Fibroblast of skin of right quadriceps (primary cell): ENCODE results near the gene GPATCH2L.

ENCODE experiments used
- DNase-seq: peaks from one replicate; pipeline ENCODE4 v3.0.0-alpha.2; 2013

The GPATCH2L gene

DNA sequence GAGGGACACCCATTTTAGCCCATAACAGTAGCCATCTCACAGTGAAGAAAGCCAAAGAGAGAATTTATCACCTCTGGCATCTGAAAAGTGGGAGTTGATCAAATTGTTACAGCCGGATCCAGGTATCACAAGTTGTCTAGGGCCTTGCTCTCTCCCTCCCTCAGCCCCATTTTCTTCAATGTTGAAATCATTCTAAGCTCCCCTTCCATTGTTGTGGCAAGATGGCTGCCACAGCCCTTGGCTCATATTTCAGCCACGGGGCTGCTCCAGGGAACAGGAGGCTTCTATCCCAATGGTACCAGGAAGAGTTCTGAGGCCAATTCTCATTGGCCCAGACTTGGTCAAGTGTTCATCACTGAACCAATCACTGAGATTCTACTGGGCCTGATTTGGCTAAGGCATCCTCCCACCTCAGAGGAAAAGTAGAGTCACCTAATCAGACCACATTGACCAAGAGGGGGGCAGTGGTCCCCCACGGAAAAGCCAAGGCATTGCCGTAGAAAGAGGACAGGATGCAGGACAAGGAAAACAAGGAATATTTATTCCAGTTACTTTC, 106.2 kb downstream of the GPATCH2L start:
- no peak for DNase-seq

DNA sequence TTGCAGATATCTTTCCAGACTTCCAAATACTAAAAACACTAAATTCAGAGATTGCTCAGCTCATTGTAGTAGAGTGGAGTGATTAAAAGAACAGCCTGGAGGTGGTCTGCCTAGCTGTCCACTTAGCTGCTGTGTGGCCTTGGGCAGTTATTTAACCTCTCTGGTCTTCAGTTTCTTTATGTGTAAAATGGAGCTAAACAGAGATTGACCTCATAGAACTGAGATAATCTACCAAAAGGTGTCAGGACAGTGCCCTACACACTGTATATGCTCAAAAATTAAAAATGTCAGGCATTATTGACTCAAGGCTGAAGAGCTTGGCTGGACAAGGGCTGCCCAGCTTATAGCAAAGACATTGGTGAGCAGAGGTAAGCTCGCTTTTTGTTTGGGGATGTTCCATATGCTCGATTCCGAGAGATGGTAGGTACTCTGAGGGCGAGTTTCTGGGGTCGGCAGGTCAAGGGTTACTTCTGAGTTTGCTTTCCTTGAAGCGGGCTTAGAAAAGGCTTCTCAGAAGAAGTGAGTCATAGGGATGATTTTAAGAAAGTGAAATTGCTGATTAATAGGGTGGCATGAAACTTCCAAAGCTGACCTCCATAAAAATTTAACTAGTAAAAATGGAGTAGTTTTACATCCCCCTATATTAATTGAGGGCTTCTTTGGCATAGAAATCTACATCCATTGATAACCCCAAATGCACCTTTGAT, 107.5 kb downstream of the GPATCH2L start:
- no peak for DNase-seq

- DNase-seq, result no peak
These were observed 109.0 kb downstream of the GPATCH2L start for GRCh38 chr14:76260749-76261148.

- DNase-seq, result peak; percentile 35
These were observed 109.7 kb downstream of the GPATCH2L start for GRCh38 chr14:76261371-76261811.

DNA sequence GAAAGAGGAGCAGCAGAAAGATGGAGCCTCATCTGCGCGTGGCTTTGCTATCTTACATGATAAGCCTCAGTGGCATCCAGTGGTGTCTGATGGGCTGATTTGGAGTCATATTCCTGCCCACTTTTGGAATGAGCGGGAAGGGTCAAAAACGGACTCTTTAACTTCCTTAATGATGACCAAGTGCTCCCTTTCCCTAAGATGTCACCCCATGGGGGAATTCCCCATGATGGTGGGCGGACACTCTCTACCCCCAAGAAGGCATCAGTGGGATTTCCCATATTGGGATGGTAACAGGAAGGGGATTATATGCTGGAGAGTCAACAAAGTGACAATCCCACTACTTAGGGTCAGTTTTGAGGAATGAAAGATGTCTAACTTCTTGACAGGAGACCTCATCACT, 110.9 kb downstream of the GPATCH2L start:
- no peak for DNase-seq
